K562 (cell line): ENCODE data around the gene PMVK. TPM values are rescaled to one million over a fixed set of nuclear protein-coding genes. Genes with fewer than 3 reads are reported as not detected.

Source experiments
- BCOR ChIP-seq: fragments of 450-650 bp; IDR thresholded peaks from 2 replicates; pipeline ENCODE4 v1.6.1; 2016
- CBX1 ChIP-seq: sonication (generic); IDR thresholded peaks from 2 replicates; pipeline ENCODE4 v1.6.1; 2016; ENCODE audit warnings: antibody characterized with exemption, low read depth, mild to moderate bottlenecking
- ETS2 ChIP-seq: IDR thresholded peaks from 2 replicates; pipeline ENCODE4 v1.6.1; 2016; ENCODE audit warnings: borderline replicate concordance, missing genetic modification characterization, mild to moderate bottlenecking, moderate library complexity, missing compliant biosample characterization; ENCODE audit not compliant: poor library complexity, severe bottlenecking
- MYNN ChIP-seq, 2 experiments: sonication (generic); formaldehyde crosslinking in 1 of 2; IDR thresholded peaks; 2 replicates each; pipeline versions ENCODE4 v1.5.0 to v1.6.1; 2016 to 2020; ENCODE audit warnings: antibody characterized with exemption in 1 of 2, missing genetic modification reagents in 1 of 2
- NR2C1 ChIP-seq, 2 experiments: fragments of 450-650 bp; IDR thresholded peaks; 2 replicates each; pipeline ENCODE4 v1.6.1; 2017; ENCODE audit warnings: mild to moderate bottlenecking in 2 of 2, antibody characterized with exemption in 1 of 2, inconsistent platforms in 1 of 2, missing compliant biosample characterization in 1 of 2, missing genetic modification characterization in 1 of 2
- PHF21A ChIP-seq: fragments of 450-650 bp; IDR thresholded peaks from 2 replicates; pipeline ENCODE4 v1.6.1; 2017; ENCODE audit warnings: low read depth, borderline replicate concordance
- POU5F1 ChIP-seq: fragments of 150-350 bp; IDR thresholded peaks from 2 replicates; pipeline ENCODE4 v1.6.1; 2014; ENCODE audit warnings: borderline replicate concordance, low read length, low read depth, mild to moderate bottlenecking; ENCODE audit not compliant: partially characterized antibody
- PTRF ChIP-seq: fragments of 450-650 bp; IDR thresholded peaks from 2 replicates; pipeline ENCODE4 v1.6.1; 2016; ENCODE audit warnings: mild to moderate bottlenecking, missing genetic modification characterization, missing compliant biosample characterization
- SAP30 ChIP-seq: fragments of 200-600 bp; sonication (generic); IDR thresholded peaks from 2 replicates; pipeline ENCODE4 v1.6.1; 2012; ENCODE audit warnings: borderline replicate concordance, low read depth, mild to moderate bottlenecking, moderate library complexity, low read length, control low read depth, inconsistent platforms; ENCODE audit not compliant: insufficient read depth, poor library complexity, severe bottlenecking
- SRSF1 ChIP-seq: fragments of 200-400 bp; formaldehyde crosslinking; IDR thresholded peaks from 2 replicates; pipeline ENCODE4 v1.6.1; 2017; ENCODE audit warnings: mild to moderate bottlenecking, low read depth, low read length, moderate library complexity
- TAL1 ChIP-seq: fragments of 450-650 bp; IDR thresholded peaks from 2 replicates; pipeline ENCODE4 v1.6.1; 2016; ENCODE audit warnings: mild to moderate bottlenecking
- THRAP3 ChIP-seq: fragments of 450-650 bp; IDR thresholded peaks from 2 replicates; pipeline ENCODE4 v1.6.1; 2016; ENCODE audit warnings: mild to moderate bottlenecking, inconsistent platforms, borderline replicate concordance
- XRCC3 ChIP-seq: fragments of 450-650 bp; IDR thresholded peaks from 2 replicates; pipeline ENCODE4 v1.6.1; 2017; ENCODE audit warnings: mild to moderate bottlenecking, moderate library complexity
- ZBTB40 ChIP-seq, 2 experiments: fragments of 450-650 bp in 1 of 2; sonication (generic) in 1 of 2; formaldehyde crosslinking in 1 of 2; IDR thresholded peaks; 2 replicates each; pipeline versions ENCODE4 v1.7.1 to v1.9.0; 2016 to 2022; ENCODE audit warnings: inconsistent platforms in 1 of 2, mild to moderate bottlenecking in 1 of 2, missing genetic modification reagents in 1 of 2
- ZNF224 ChIP-seq: sonication (generic); formaldehyde crosslinking; IDR thresholded peaks from 2 replicates; pipeline ENCODE4 v1.8.0; 2022; ENCODE audit warnings: mild to moderate bottlenecking, missing genetic modification reagents
- ZNF445 ChIP-seq: fragments of 250-450 bp; sonication (Bioruptor Pico); IDR thresholded peaks from 2 replicates; pipeline ENCODE4 v1.4.0; 2020; ENCODE audit warnings: low read depth, mild to moderate bottlenecking, moderate library complexity
- ZNF589 ChIP-seq: fragments of 200-800 bp; sonication (Bioruptor generic); IDR thresholded peaks from 2 replicates; pipeline ENCODE4 v1.6.1; 2016; ENCODE audit warnings: low read depth, missing genetic modification characterization, missing compliant biosample characterization
- ZNF830 ChIP-seq: fragments of 250-450 bp; sonication (Bioruptor Pico); IDR thresholded peaks from 2 replicates; pipeline ENCODE4 v1.5.0; 2021; ENCODE audit warnings: mild to moderate bottlenecking
- polyA plus RNA-seq, 8 experiments: library from polyadenylated mRNA; depleted of rRNA in 4 of 8; stranded (reverse) in 5 of 8; unstranded in 3 of 8; fragments of >200 nt; fragmentation: Nextera tagmentation in 2 of 8; fragmentation: Illumina TruSeq in 1 of 8; extraction: Ambion mirVana in 2 of 8; extraction: Trizol in 1 of 8; gene quantifications; 2 replicates each; pipeline versions ENCODE4 v1.2.1 to v1.2.3, GENCODE V29; 2011 to 2014; ENCODE audit warnings: inconsistent platforms in 1 of 8, missing spikeins in 1 of 8
- total RNA-seq, 7 experiments: library from RNA; depleted of rRNA in 6 of 7; stranded (reverse); fragments of >200 nt in 6 of 7; fragmentation: Illumina TruSeq in 2 of 7; extraction: Trizol in 2 of 7; gene quantifications; 2 replicates each; pipeline versions ENCODE4 v1.2.1 to v1.2.3, GENCODE V29; 2011 to 2021; ENCODE audit warnings: low replicate concordance in 1 of 7

PMVK gene
- total and polyA plus RNA-seq, 9 of the 15 experiments (the other 6 are each of a cell fraction or from before 2014, with no cell fraction given), result 1.1 to 15.3 (median 6.3) TPM

GRCh38 chr1:154973344-154974101 is 37.0 kb upstream of the PMVK start (continued):
- TF ChIP-seq ZBTB40 (IDR thresholded peaks at IDR 0.05), result no peak
- TF ChIP-seq ZBTB40 (CRISPR knock-in tag; IDR thresholded peaks at IDR 0.05), result no peak
- TF ChIP-seq MYNN (IDR thresholded peaks at IDR 0.05), result no peak
- TF ChIP-seq MYNN (CRISPR knock-in tag; IDR thresholded peaks at IDR 0.05), result no peak
- peak; percentile 31 for TF ChIP-seq SAP30
- no peak for TF ChIP-seq ZNF445
- no peak for TF ChIP-seq ZNF224 (CRISPR knock-in tag)
- TF ChIP-seq BCOR, result peak; percentile 54
- peak; percentile 53; the same call in 1 of the 2 replicates for TF ChIP-seq THRAP3
- TF ChIP-seq TAL1, result peak; percentile 19; the same call in 1 of the 2 replicates
- TF ChIP-seq PTRF (tag), result no peak
- TF ChIP-seq XRCC3, result no peak
- no peak for TF ChIP-seq NR2C1 (IDR thresholded peaks at IDR 0.05)
- no peak for TF ChIP-seq NR2C1 (tag; IDR thresholded peaks at IDR 0.05)
- TF ChIP-seq CBX1, result no peak
- TF ChIP-seq ETS2 (tag), result no peak
- no peak for TF ChIP-seq PHF21A
- TF ChIP-seq ZNF830 (CRISPR knock-in tag), result no peak
- no peak for TF ChIP-seq SRSF1
- no peak for TF ChIP-seq POU5F1
- no peak for TF ChIP-seq ZNF589
